IPS-20b (cell line): ENCODE results near the gene DAPL1.
"Not testable (repeated sequence)": the region's sequence is repeated elsewhere in the genome, so short reads cannot be mapped to it uniquely, and the experiment has no call there.

Source experiments
- H3K27ac ChIP-seq: one replicate; pipeline ENCODE4 v1.5.1; 2013; ENCODE audit warnings: low read length
- H3K27me3 ChIP-seq: 2 replicates; pipeline ENCODE4 v1.6.1; 2013; ENCODE audit warnings: mild to moderate bottlenecking, low read length, inconsistent platforms; ENCODE audit not compliant: insufficient read depth
- H3K36me3 ChIP-seq: 2 replicates; pipeline ENCODE4 v1.6.1; 2013; ENCODE audit warnings: low read depth, mild to moderate bottlenecking, inconsistent platforms, low read length, moderate library complexity; ENCODE audit not compliant: insufficient read depth
- H3K4me1 ChIP-seq: 2 replicates; pipeline ENCODE4 v1.6.1; 2013; ENCODE audit warnings: mild to moderate bottlenecking, control low read depth, inconsistent platforms, low read length, moderate library complexity; ENCODE audit not compliant: insufficient read depth
- H3K4me3 ChIP-seq: 2 replicates; pipeline ENCODE4 v1.5.1; 2013; ENCODE audit warnings: mild to moderate bottlenecking, low read length, inconsistent platforms
- H3K9ac ChIP-seq: 2 replicates; pipeline ENCODE4 v1.6.1; 2013; ENCODE audit warnings: low read depth, mild to moderate bottlenecking, inconsistent platforms, low read length, moderate library complexity
- H3K9me3 ChIP-seq: 2 replicates; pipeline ENCODE4 v1.6.1; 2013; ENCODE audit warnings: mild to moderate bottlenecking, low read depth, low read length, inconsistent platforms; ENCODE audit not compliant: insufficient read depth

DAPL1 gene

DNA sequence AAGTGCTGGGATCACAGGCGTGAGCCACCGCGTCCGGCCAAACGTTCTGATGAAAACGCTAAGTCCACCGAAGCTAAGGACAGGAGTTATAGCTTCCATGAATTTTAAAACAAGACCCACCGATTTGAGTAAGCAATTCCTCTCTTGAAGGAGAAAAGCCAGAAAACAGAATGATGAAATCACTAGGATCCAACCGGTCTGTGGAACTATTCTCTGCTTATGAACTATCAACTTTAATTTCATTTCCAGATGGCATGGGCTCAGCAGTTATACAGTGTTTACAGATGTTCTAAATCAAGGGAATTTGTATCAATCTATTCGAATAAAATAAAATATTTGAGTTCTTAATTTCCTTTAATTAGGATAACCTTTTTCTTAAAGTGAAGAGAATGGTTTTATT lies 66.5 kb downstream of the DAPL1 start:
- not testable (repeated sequence) for H3K27ac ChIP-seq, H3K4me3 ChIP-seq, H3K4me1 ChIP-seq, H3K9ac ChIP-seq, H3K9me3 ChIP-seq, H3K36me3 ChIP-seq, H3K27me3 ChIP-seq

DNA sequence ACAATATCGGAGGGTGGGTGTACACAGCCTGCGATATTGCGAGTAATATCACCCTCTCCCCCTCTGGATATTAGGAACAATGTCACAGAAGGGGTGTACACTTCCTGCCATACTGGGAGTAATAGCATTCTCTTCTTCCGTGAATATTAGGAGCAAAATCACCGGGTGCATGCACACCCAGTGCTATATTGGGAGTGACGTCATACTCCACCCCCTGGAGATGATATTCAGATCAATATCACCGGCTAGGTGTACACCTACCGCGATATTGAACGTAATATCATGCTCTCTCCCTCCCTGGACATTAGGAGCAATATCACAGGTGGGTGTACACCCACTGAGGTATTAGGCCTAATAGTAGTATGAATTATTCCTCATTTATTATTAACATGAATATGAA lies 70.4 kb downstream of the DAPL1 start:
- not testable (repeated sequence) for H3K4me3 ChIP-seq, H3K9ac ChIP-seq, H3K27me3 ChIP-seq, H3K36me3 ChIP-seq, H3K27ac ChIP-seq, H3K4me1 ChIP-seq, H3K9me3 ChIP-seq
